GM12865 (cell line): ENCODE data around the gene ROR1.
A peak's percentile ranks its signal among the peaks of the same experiment; 100 is the strongest.

Experiments
- DNase-seq: peaks from one replicate; pipeline ENCODE4 v3.0.0; 2010; ENCODE audit warnings: low read depth
- H3K4me3 ChIP-seq: 2 replicates; pipeline ENCODE4 v1.5.1; 2011; ENCODE audit warnings: mild to moderate bottlenecking, low read depth, low read length, control low read depth
- CTCF ChIP-seq: IDR thresholded peaks from 2 replicates; pipeline ENCODE4 v1.5.1; 2011; ENCODE audit warnings: low read length, control low read depth, low read depth, inconsistent platforms; ENCODE audit not compliant: insufficient read depth; ENCODE audit errors: missing control alignments

ROR1 gene

GRCh38 chr1:64133036-64133435 lies 359.2 kb downstream of the ROR1 start:
- no peak for DNase-seq

GRCh38 chr1:64135462-64136223 lies 361.8 kb downstream of the ROR1 start:
- no peak overlapping the region for H3K4me3 ChIP-seq
- no peak for TF ChIP-seq CTCF
- DNase-seq, result no peak

More at GRCh38 chr1:64133036-64133435, 359.2 kb downstream of the ROR1 start:
- H3K4me3 ChIP-seq, result no peak overlapping the region
- TF ChIP-seq CTCF, result no peak

- no peak for DNase-seq
- no peak for TF ChIP-seq CTCF
- no peak overlapping the region for H3K4me3 ChIP-seq
These were observed 362.5 kb downstream of the ROR1 start for GRCh38 chr1:64136296-64136695.

- H3K4me3 ChIP-seq, result no peak overlapping the region
- DNase-seq, result peak; percentile 76
- peak; percentile 91 for TF ChIP-seq CTCF
These were observed 363.1 kb downstream of the ROR1 start for GRCh38 chr1:64136752-64137411.

GRCh38 chr1:64137412-64137803 lies 363.6 kb downstream of the ROR1 start:
- DNase-seq, result no peak
- TF ChIP-seq CTCF, result no peak
- H3K4me3 ChIP-seq, result no peak overlapping the region

- no peak overlapping the region for H3K4me3 ChIP-seq
- no peak for DNase-seq
- no peak for TF ChIP-seq CTCF
These were observed 366.1 kb downstream of the ROR1 start for GRCh38 chr1:64139877-64140276.
